Glomerular endothelial cell (primary cell): ENCODE data around the gene IDUA. TPM values are rescaled to one million over a fixed set of nuclear protein-coding genes. Genes with fewer than 3 reads are reported as not detected.
"Not testable (repeated sequence)": the region's sequence is repeated elsewhere in the genome, so short reads cannot be mapped to it uniquely, and the experiment has no call there.

Experiments
- DNase-seq: peaks from one replicate; pipeline ENCODE4 v3.0.0-alpha.2; 2011; ENCODE audit warnings: low read depth, low spot score; ENCODE audit errors: extremely low read depth
- total RNA-seq: library from RNA; depleted of rRNA; stranded (reverse); fragments of >200 nt; gene quantifications from 2 replicates; pipeline ENCODE4 v1.2.3, GENCODE V29; 2015

The IDUA gene
- total RNA-seq, 1 donor from 2014 or later, result 47.9 TPM

GRCh38 chr4:999240-999863, 12.5 kb downstream of the IDUA start:
- DNase-seq, result not testable (repeated sequence)

GRCh38 chr4:999882-1000425, 13.1 kb downstream of the IDUA start:
- no peak for DNase-seq

GRCh38 chr4:1000686-1001260, 13.9 kb downstream of the IDUA start:
- no peak for DNase-seq

GRCh38 chr4:1001561-1002130, 14.8 kb downstream of the IDUA start:
- DNase-seq, result no peak

GRCh38 chr4:1002131-1002630, 15.3 kb downstream of the IDUA start:
- no peak for DNase-seq

GRCh38 chr4:1002631-1003251, 15.9 kb downstream of the IDUA start:
- no peak for DNase-seq

- no peak for DNase-seq
Measured at GRCh38 chr4:1003271-1004070, 16.6 kb downstream of the IDUA start.

- DNase-seq, result no peak
Measured at GRCh38 chr4:1004071-1004418, 17.2 kb downstream of the IDUA start.

GRCh38 chr4:1004557-1005485, 18.0 kb downstream of the IDUA start:
- DNase-seq, result no peak

GRCh38 chr4:1006856-1007255, 20.0 kb downstream of the IDUA start:
- DNase-seq, result no peak

- DNase-seq, result no peak
Measured at GRCh38 chr4:1008840-1009541, 22.1 kb downstream of the IDUA start.

GRCh38 chr4:1009542-1010394, 22.9 kb downstream of the IDUA start:
- DNase-seq, result no peak

GRCh38 chr4:1010395-1011021, 23.7 kb downstream of the IDUA start:
- no peak for DNase-seq

GRCh38 chr4:1011022-1011665, 24.3 kb downstream of the IDUA start, which contains the start of gene FGFRL1:
Gene FGFRL1, plus strand, starts transcription at chr4:1011626. Its CDS starts 860 bp downstream, at chr4:1012486.
- DNase-seq, result no peak

GRCh38 chr4:1011666-1012033, 24.8 kb downstream of the IDUA start:
- no peak for DNase-seq

GRCh38 chr4:1012034-1012739, 25.3 kb downstream of the IDUA start:
- DNase-seq, result no peak
